A673 (cell line): ENCODE data around the gene PHF2.

ENCODE experiments used
- CTCF ChIP-seq: fragments of 300-800, 200-600 bp; sonication (generic); conservative IDR thresholded peaks from 2 replicates; pipeline ENCODE4 v1.5.1; 2017; ENCODE audit warnings: low read depth, mild to moderate bottlenecking, antibody characterized with exemption, low read length, moderate library complexity, mixed read lengths
- EZH2 ChIP-seq: fragments of 200-600 bp; sonication (generic); IDR thresholded peaks from 2 replicates; pipeline ENCODE4 v1.6.1; 2017; ENCODE audit warnings: borderline replicate concordance, low read depth, mild to moderate bottlenecking, mixed read lengths, antibody characterized with exemption, low read length; ENCODE audit not compliant: poor library complexity, severe bottlenecking

GRCh38 chr9:93648836-93649235, 72.5 kb downstream of the PHF2 start:
- TF ChIP-seq CTCF = no peak
- no peak for TF ChIP-seq EZH2
